IPS-20b (cell line): ENCODE data around the gene ASIC3.
"Not testable (repeated sequence)": the region's sequence is repeated elsewhere in the genome, so short reads cannot be mapped to it uniquely, and the experiment has no call there.

Source experiments
- H3K27ac ChIP-seq: one replicate; pipeline ENCODE4 v1.5.1; 2013; ENCODE audit warnings: low read length
- H3K27me3 ChIP-seq: 2 replicates; pipeline ENCODE4 v1.6.1; 2013; ENCODE audit warnings: mild to moderate bottlenecking, low read length, inconsistent platforms; ENCODE audit not compliant: insufficient read depth
- H3K36me3 ChIP-seq: 2 replicates; pipeline ENCODE4 v1.6.1; 2013; ENCODE audit warnings: low read depth, mild to moderate bottlenecking, inconsistent platforms, low read length, moderate library complexity; ENCODE audit not compliant: insufficient read depth
- H3K4me1 ChIP-seq: 2 replicates; pipeline ENCODE4 v1.6.1; 2013; ENCODE audit warnings: mild to moderate bottlenecking, control low read depth, inconsistent platforms, low read length, moderate library complexity; ENCODE audit not compliant: insufficient read depth
- H3K4me3 ChIP-seq: 2 replicates; pipeline ENCODE4 v1.5.1; 2013; ENCODE audit warnings: mild to moderate bottlenecking, low read length, inconsistent platforms
- H3K9ac ChIP-seq: 2 replicates; pipeline ENCODE4 v1.6.1; 2013; ENCODE audit warnings: low read depth, mild to moderate bottlenecking, inconsistent platforms, low read length, moderate library complexity
- H3K9me3 ChIP-seq: 2 replicates; pipeline ENCODE4 v1.6.1; 2013; ENCODE audit warnings: mild to moderate bottlenecking, low read depth, low read length, inconsistent platforms; ENCODE audit not compliant: insufficient read depth

ASIC3 gene

GRCh38 chr7:151008511-151009323, 39.6 kb upstream of the ASIC3 start:
- peaks cover 19% of the 10 kb centered on the region; the same call in 1 of the 2 replicates for H3K4me1 ChIP-seq
- H3K9ac ChIP-seq = no peak overlapping the region
- H3K36me3 ChIP-seq = no peaks in the 10 kb centered on the region
- no peaks in the 10 kb centered on the region for H3K9me3 ChIP-seq
- H3K27me3 ChIP-seq = peaks cover 12% of the 10 kb centered on the region
- no peak overlapping the region for H3K27ac ChIP-seq
- peak overlapping the region; percentile 11; the same call in 1 of the 2 replicates for H3K4me3 ChIP-seq

DNA sequence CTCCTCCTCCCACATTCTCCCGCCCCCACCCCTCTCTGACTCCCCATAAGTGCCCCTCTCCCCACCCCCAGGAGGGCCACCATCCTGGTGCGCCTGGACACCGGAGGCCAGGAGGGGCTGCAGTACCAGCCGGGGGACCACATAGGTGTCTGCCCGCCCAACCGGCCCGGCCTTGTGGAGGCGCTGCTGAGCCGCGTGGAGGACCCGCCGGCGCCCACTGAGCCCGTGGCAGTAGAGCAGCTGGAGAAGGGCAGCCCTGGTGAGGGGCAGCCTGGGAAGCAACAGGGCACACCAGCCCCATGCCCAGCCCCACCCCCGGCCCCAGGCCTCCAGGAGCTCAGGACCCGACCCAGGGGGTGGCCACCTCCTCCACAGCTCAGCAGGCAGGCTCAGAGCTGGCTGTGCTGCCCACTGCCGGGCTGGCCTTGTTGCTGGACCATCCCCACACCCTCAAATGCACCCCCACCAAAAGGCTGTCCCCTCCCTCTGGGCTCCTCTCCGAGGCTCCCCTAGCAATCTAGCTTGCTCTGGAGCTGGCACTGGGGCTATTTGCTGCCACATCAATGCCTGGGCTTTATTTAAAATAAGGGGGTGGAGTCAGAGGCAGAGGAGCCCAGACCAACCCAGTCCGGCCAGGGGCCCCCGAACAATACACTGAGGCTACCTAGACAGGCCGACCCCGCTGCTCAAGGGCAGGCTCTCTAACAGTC, 38.8 kb upstream of the ASIC3 start:
- no peak overlapping the region for H3K4me3 ChIP-seq
- no peak overlapping the region for H3K27ac ChIP-seq
- peaks cover 19% of the 10 kb centered on the region; the same call in 1 of the 2 replicates for H3K4me1 ChIP-seq
- no peak overlapping the region; the same call in 1 of the 2 replicates for H3K9ac ChIP-seq
- peaks cover 12% of the 10 kb centered on the region for H3K27me3 ChIP-seq
- no peaks in the 10 kb centered on the region for H3K9me3 ChIP-seq
- H3K36me3 ChIP-seq = no peaks in the 10 kb centered on the region

GRCh38 chr7:151010037-151010306, 38.4 kb upstream of the ASIC3 start:
- Histone ChIP-seq H3K27ac (no peak overlapping the region), H3K36me3 (no peaks in the 10 kb centered on the region), H3K27me3 (peaks cover 12% of the 10 kb centered on the region), H3K9me3 (no peaks in the 10 kb centered on the region), H3K4me3 (0 out of 2 replicates have a peak overlapping the region, but pooled peaks have one; percentile 27), H3K9ac (peak overlapping the region; percentile 3; the same call in 1 of the 2 replicates), H3K4me1 (peaks cover 19% of the 10 kb centered on the region; the same call in 1 of the 2 replicates)

DNA sequence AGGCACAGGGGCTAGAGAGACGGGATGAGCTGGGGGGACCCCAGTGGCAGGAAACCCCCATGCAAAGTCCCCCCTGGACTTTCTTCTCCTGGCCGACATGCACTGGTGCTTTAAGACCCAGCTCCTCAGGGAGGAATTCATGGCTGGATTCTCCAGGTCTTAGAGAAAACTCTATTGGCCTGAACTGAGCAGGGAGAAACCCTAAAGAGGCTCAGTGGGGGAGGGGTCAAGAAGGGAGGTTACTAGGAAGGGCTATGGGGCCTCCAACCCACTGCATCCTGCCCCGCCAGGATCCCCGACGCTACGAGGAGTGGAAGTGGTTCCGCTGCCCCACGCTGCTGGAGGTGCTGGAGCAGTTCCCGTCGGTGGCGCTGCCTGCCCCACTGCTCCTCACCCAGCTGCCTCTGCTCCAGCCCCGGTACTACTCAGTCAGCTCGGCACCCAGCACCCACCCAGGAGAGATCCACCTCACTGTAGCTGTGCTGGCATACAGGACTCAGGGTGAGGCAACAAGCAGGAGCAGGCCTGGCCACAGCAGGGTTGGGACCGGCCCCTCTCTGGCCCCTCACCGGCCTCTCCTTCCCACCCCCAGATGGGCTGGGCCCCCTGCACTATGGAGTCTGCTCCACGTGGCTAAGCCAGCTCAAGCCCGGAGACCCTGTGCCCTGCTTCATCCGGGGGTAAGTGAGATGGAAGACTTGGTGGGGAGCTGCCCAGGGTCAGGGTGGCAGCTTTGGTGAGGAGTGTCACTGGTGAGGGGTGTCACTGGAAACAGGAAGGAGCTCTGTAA, 37.8 kb upstream of the ASIC3 start:
- peaks cover 12% of the 10 kb centered on the region for H3K27me3 ChIP-seq
- peaks cover 19% of the 10 kb centered on the region; the same call in 1 of the 2 replicates for H3K4me1 ChIP-seq
- no peak overlapping the region for H3K27ac ChIP-seq
- peak overlapping the region; percentile 27; the same call in 1 of the 2 replicates for H3K4me3 ChIP-seq
- no peaks in the 10 kb centered on the region for H3K36me3 ChIP-seq
- H3K9ac ChIP-seq = peak overlapping the region; percentile 3; the same call in 1 of the 2 replicates
- H3K9me3 ChIP-seq = no peaks in the 10 kb centered on the region

DNA sequence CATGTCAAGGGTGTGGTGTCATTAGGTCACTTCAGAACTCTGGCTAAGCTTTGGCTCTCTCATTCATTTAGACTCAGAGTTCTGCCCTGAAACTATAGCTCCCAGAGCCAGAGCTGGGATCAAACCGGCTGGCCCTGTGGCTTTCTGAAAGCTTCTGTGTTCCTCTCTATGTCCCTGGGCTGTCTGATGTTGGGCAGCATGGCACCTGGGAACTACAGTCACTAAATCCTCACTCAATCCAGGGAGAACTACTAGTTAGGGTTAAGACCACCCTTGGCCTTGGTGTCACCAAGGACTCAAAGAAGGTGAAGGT, 37.3 kb upstream of the ASIC3 start:
- Histone ChIP-seq H3K9ac (peak overlapping the region; percentile 3; the same call in 1 of the 2 replicates), H3K27me3 (peaks cover 13% of the 10 kb centered on the region), H3K36me3 (no peaks in the 10 kb centered on the region), H3K9me3 (no peaks in the 10 kb centered on the region), H3K4me3 (peak overlapping the region; percentile 27; the same call in 1 of the 2 replicates), H3K4me1 (peaks cover 19% of the 10 kb centered on the region; the same call in 1 of the 2 replicates), H3K27ac (no peak overlapping the region)

DNA sequence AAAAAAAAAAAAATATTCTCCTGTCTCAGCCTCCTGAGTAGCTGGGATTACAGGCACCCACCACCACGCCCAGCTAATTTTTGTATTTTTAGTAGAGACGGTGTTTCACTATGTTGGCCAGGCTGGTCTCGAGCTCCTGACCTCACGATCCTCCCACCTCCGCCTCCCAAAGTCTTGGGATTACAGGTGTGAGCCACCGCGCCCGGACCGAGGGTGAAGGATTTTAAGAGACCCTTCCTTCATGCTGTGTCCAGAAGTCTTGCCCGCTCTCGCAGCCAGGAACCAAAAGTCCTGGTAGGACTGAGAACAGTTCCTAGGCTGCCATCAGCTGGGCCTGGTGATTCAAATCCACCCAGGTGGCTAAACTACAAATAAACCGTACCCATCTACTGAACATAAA, 36.7 kb upstream of the ASIC3 start:
- not testable (repeated sequence) for H3K9ac ChIP-seq, H3K27ac ChIP-seq, H3K4me3 ChIP-seq, H3K9me3 ChIP-seq, H3K36me3 ChIP-seq
- peaks cover 19% of the 10 kb centered on the region; the same call in 1 of the 2 replicates for H3K4me1 ChIP-seq
- H3K27me3 ChIP-seq = peaks cover 19% of the 10 kb centered on the region

GRCh38 chr7:151012031-151012692, 36.2 kb upstream of the ASIC3 start:
- Histone ChIP-seq H3K9ac (no peak overlapping the region), H3K27ac (no peak overlapping the region), H3K4me3 (0 out of 2 replicates have a peak overlapping the region, but pooled peaks have one; percentile 63), H3K27me3 (peaks cover 23% of the 10 kb centered on the region), H3K9me3 (no peaks in the 10 kb centered on the region), H3K4me1 (peaks cover 19% of the 10 kb centered on the region; the same call in 1 of the 2 replicates), H3K36me3 (no peaks in the 10 kb centered on the region)

DNA sequence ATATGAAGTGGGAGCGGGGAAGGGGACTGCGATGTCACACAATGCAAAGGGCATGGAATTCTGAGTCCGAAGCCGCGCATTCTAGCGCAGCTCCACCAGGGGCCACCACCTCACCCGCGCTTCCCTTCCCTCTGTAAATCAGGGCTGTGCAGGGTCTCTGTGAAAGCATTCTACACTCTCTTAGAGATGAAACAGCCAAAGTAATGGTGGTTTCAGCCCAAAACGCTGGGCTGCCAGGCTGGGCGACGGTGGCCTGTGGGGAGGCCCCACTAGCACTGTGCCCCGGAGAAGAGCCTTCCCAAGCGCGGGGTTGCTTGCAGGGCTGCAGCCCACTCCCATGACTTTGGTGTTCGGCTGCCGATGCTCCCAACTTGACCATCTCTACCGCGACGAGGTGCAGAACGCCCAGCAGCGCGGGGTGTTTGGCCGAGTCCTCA, 35.4 kb upstream of the ASIC3 start:
- peak overlapping the region; percentile 61; the same call in 1 of the 2 replicates for H3K9ac ChIP-seq

GRCh38 chr7:151013356-151013732, 35.0 kb upstream of the ASIC3 start:
- Histone ChIP-seq H3K4me1 (peaks cover 17% of the 10 kb centered on the region; the same call in 1 of the 2 replicates), H3K4me3 (peak overlapping the region; percentile 63; the same call in 1 of the 2 replicates), H3K27ac (no peak overlapping the region)

More for the DNA sequence above, 35.4 kb upstream of the ASIC3 start:
- H3K9me3 ChIP-seq = no peaks in the 10 kb centered on the region
- H3K36me3 ChIP-seq = no peaks in the 10 kb centered on the region
- peaks cover 19% of the 10 kb centered on the region; the same call in 1 of the 2 replicates for H3K4me1 ChIP-seq
- no peak overlapping the region for H3K27ac ChIP-seq
- peak overlapping the region; percentile 63 for H3K4me3 ChIP-seq
- H3K27me3 ChIP-seq = peaks cover 31% of the 10 kb centered on the region

DNA sequence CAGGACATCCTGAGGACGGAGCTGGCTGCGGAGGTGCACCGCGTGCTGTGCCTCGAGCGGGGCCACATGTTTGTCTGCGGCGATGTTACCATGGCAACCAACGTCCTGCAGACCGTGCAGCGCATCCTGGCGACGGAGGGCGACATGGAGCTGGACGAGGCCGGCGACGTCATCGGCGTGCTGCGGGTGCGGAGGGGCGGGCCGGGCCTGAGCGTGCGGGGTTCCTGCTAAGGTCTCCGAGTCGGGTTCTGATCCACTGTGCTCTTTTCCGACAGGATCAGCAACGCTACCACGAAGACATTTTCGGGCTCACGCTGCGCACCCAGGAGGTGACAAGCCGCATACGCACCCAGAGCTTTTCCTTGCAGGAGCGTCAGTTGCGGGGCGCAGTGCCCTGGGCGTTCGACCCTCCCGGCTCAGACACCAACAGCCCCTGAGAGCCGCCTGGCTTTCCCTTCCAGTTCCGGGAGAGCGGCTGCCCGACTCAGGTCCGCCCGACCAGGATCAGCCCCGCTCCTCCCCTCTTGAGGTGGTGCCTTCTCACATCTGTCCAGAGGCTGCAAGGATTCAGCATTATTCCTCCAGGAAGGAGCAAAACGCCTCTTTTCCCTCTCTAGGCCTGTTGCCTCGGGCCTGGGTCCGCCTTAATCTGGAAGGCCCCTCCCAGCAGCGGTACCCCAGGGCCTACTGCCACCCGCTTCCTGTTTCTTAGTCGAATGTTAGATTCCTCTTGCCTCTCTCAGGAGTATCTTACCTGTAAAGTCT, 34.4 kb upstream of the ASIC3 start:
- Histone ChIP-seq H3K36me3 (no peaks in the 10 kb centered on the region), H3K4me1 (peaks cover 16% of the 10 kb centered on the region; the same call in 1 of the 2 replicates), H3K27me3 (peaks cover 40% of the 10 kb centered on the region), H3K9ac (peak overlapping the region; percentile 71; the same call in 1 of the 2 replicates), H3K27ac (no peak overlapping the region), H3K4me3 (peak overlapping the region; percentile 63), H3K9me3 (no peaks in the 10 kb centered on the region)

More at GRCh38 chr7:151013356-151013732, 35.0 kb upstream of the ASIC3 start:
- Histone ChIP-seq H3K36me3 (no peaks in the 10 kb centered on the region), H3K27me3 (peaks cover 34% of the 10 kb centered on the region), H3K9me3 (no peaks in the 10 kb centered on the region), H3K9ac (peak overlapping the region; percentile 61; the same call in 1 of the 2 replicates)
